GM23338 (cell line): ENCODE measurements around the gene F2RL2. TPM values are rescaled to one million over a fixed set of nuclear protein-coding genes. Genes with fewer than 3 reads are reported as not detected.

Experiments
- ATAC-seq: fragments of 200-7000 bp; cut with Tn5 transposase; 3 replicates; pipeline ENCODE4 v1.9.1; 2020
- DNase-seq: peaks from one replicate; pipeline ENCODE4 v3.0.0-alpha.2; 2015; ENCODE audit warnings: low spot score
- H2AFZ ChIP-seq: fragments of 200-600 bp; sonication (generic); 2 replicates; pipeline ENCODE4 v1.8.0; 2016; ENCODE audit warnings: antibody characterized with exemption, mild to moderate bottlenecking, moderate library complexity
- H3F3A ChIP-seq: fragments of 200-600 bp; sonication (generic); replicated peaks from 2 replicates; pipeline ENCODE4 v1.8.0; 2017; ENCODE audit warnings: antibody characterized with exemption, mixed run types, low read depth
- H3K27ac ChIP-seq: fragments of 200-600 bp; sonication (generic); 2 replicates; pipeline ENCODE4 v1.6.1; 2016; ENCODE audit warnings: low read depth
- H3K27me3 ChIP-seq: fragments of 200-600 bp; sonication (generic); 2 replicates; pipeline ENCODE4 v1.8.0; 2016; ENCODE audit warnings: mild to moderate bottlenecking, mixed run types, moderate library complexity; ENCODE audit not compliant: insufficient read depth
- H3K36me3 ChIP-seq: fragments of 200-600 bp; sonication (generic); 2 replicates; pipeline ENCODE4 v1.8.0; 2016; ENCODE audit warnings: mild to moderate bottlenecking; ENCODE audit not compliant: insufficient read depth
- H3K4me1 ChIP-seq: fragments of 200-600 bp; sonication (generic); 2 replicates; pipeline ENCODE4 v1.8.0; 2016; ENCODE audit warnings: mild to moderate bottlenecking, moderate library complexity; ENCODE audit not compliant: insufficient read depth
- H3K4me2 ChIP-seq: fragments of 200-600 bp; sonication (generic); 2 replicates; pipeline ENCODE4 v1.7.1; 2017; ENCODE audit warnings: mixed run types
- H3K4me3 ChIP-seq: fragments of 200-600 bp; sonication (generic); 2 replicates; pipeline ENCODE4 v1.6.1; 2016; ENCODE audit warnings: mixed run types
- H3K79me2 ChIP-seq: fragments of 200-600 bp; sonication (generic); replicated peaks from 2 replicates; pipeline ENCODE4 v1.8.0; 2017; ENCODE audit warnings: mild to moderate bottlenecking; ENCODE audit not compliant: insufficient read depth
- H3K9me2 ChIP-seq: fragments of 200-600 bp; sonication (generic); 2 replicates; pipeline ENCODE4 v1.8.0; 2017; ENCODE audit not compliant: insufficient read depth
- H4K20me1 ChIP-seq: fragments of 200-600 bp; sonication (generic); replicated peaks from 2 replicates; pipeline ENCODE4 v1.8.0; 2017; ENCODE audit warnings: mild to moderate bottlenecking; ENCODE audit not compliant: insufficient read depth
- H3K27ac Mint-ChIP-seq: 2 replicates; pipeline ENCODE4 v1.8.0; 2020; ENCODE audit warnings: inconsistent platforms, mild to moderate bottlenecking, moderate library complexity, mixed read lengths
- H3K27me3 Mint-ChIP-seq: 3 replicates; pipeline ENCODE4 v1.8.0; 2022; ENCODE audit warnings: low read depth, mild to moderate bottlenecking, moderate library complexity, mixed read lengths, inconsistent platforms; ENCODE audit not compliant: insufficient read depth, poor library complexity
- H3K36me3 Mint-ChIP-seq: 3 replicates; pipeline ENCODE4 v1.8.0; 2021; ENCODE audit warnings: low read depth, mild to moderate bottlenecking, inconsistent platforms, moderate library complexity, mixed read lengths
- H3K4me1 Mint-ChIP-seq: 3 replicates; pipeline ENCODE4 v1.8.0; 2020; ENCODE audit warnings: mild to moderate bottlenecking, inconsistent platforms, mixed read lengths
- H3K4me3 Mint-ChIP-seq: 3 replicates; pipeline ENCODE4 v1.8.0; 2021; ENCODE audit warnings: moderate library complexity, mild to moderate bottlenecking, inconsistent platforms, mixed read lengths
- H3K9me3 Mint-ChIP-seq: 3 replicates; pipeline ENCODE4 v1.8.0; 2020; ENCODE audit warnings: moderate library complexity, mild to moderate bottlenecking, inconsistent platforms, mixed read lengths
- EZH2 ChIP-seq: fragments of 200-600 bp; sonication (generic); IDR thresholded peaks from one replicate; pipeline ENCODE4 v1.8.0; 2017; ENCODE audit warnings: antibody characterized with exemption, mild to moderate bottlenecking, low read depth; ENCODE audit not compliant: unreplicated experiment
- EZH2phosphoT487 ChIP-seq: fragments of 200-600 bp; sonication (generic); IDR thresholded peaks from one replicate; pipeline ENCODE4 v1.8.1; 2018; ENCODE audit warnings: antibody characterized with exemption; ENCODE audit not compliant: unreplicated experiment
- JUNB ChIP-seq: IDR thresholded peaks from one replicate; pipeline ENCODE4 v1.6.1; 2016; ENCODE audit warnings: antibody characterized with exemption; ENCODE audit not compliant: unreplicated experiment
- NANOG ChIP-seq: IDR thresholded peaks from 2 replicates; pipeline ENCODE4 v1.6.1; 2016; ENCODE audit warnings: antibody characterized with exemption, borderline replicate concordance
- POLR2AphosphoS5 ChIP-seq: IDR thresholded peaks from 2 replicates; pipeline ENCODE4 v1.6.1; 2016; ENCODE audit warnings: antibody characterized with exemption, low read depth
- REST ChIP-seq: IDR thresholded peaks from one replicate; pipeline ENCODE4 v1.6.1; 2018; ENCODE audit warnings: antibody characterized with exemption; ENCODE audit not compliant: unreplicated experiment
- STAT1 ChIP-seq: IDR thresholded peaks from one replicate; pipeline ENCODE4 v1.6.1; 2016; ENCODE audit warnings: antibody characterized with exemption; ENCODE audit not compliant: unreplicated experiment
- ZNF114 ChIP-seq: fragments of 250-450 bp; sonication (Bioruptor Pico); IDR thresholded peaks from 2 replicates; pipeline ENCODE4 v1.5.0; 2020; ENCODE audit warnings: mild to moderate bottlenecking, moderate library complexity
- ZNF331 ChIP-seq: fragments of 250-450 bp; sonication (Bioruptor Pico); IDR thresholded peaks from 2 replicates; pipeline ENCODE4 v1.5.0; 2020; ENCODE audit warnings: low read depth, mild to moderate bottlenecking, moderate library complexity
- polyA plus RNA-seq: library from polyadenylated mRNA; unstranded; fragments of >200 nt; fragmentation: Nextera tagmentation; extraction: Ambion mirVana; gene quantifications from 2 replicates; pipeline ENCODE4 v1.2.1, GENCODE V29; 2016
- total RNA-seq: library from RNA; depleted of rRNA; stranded (reverse); fragments of >200 nt; shearing (Covaris generic); gene quantifications from 2 replicates; pipeline ENCODE4 v1.2.3, GENCODE V29; 2014
- TF ChIP-seq, protein P1 (sequence below): fragments of 250-450 bp; sonication (Bioruptor Pico); IDR thresholded peaks from 2 replicates; pipeline ENCODE4 v1.5.0; 2020; ENCODE audit warnings: mild to moderate bottlenecking, moderate library complexity

F2RL2 gene
- total and polyA plus RNA-seq, 2 experiments from 2014 or later, result 0.42 to 0.70 TPM

GRCh38 chr5:76600716-76601115, 22.5 kb downstream of the F2RL2 start:
- peaks cover 15% of the 10 kb centered on the region for H3K36me3 Mint-ChIP-seq
- ATAC-seq, result no peak

GRCh38 chr5:76598531-76598930, 24.7 kb downstream of the F2RL2 start:
- no peaks in the 10 kb centered on the region for H3K79me2 ChIP-seq
- H3K27me3 Mint-ChIP-seq, result no peaks in the 10 kb centered on the region
- no peaks in the 10 kb centered on the region; the same call in 2 of the 3 replicates for H3K4me1 Mint-ChIP-seq
- no peaks in the 10 kb centered on the region; the same call in 1 of the 2 replicates for H4K20me1 ChIP-seq
- H3K4me1 ChIP-seq, result no peaks in the 10 kb centered on the region; the same call in 1 of the 2 replicates
- H3K36me3 Mint-ChIP-seq, result peaks cover 4% of the 10 kb centered on the region; the same call in 1 of the 3 replicates
- ATAC-seq (no peak), DNase-seq (no peak)
- no peaks in the 10 kb centered on the region for H3K9me2 ChIP-seq
- no peak overlapping the region for H3K4me2 ChIP-seq
- H3K4me3 Mint-ChIP-seq, result no peak overlapping the region
- no peaks in the 10 kb centered on the region for H3F3A ChIP-seq
- no peak overlapping the region for H2AFZ ChIP-seq
- H3K36me3 ChIP-seq, result no peaks in the 10 kb centered on the region
- H3K27ac Mint-ChIP-seq, result no peak overlapping the region
- no peak overlapping the region for H3K27ac ChIP-seq
- no peaks in the 10 kb centered on the region for H3K27me3 ChIP-seq
- no peak overlapping the region for H3K4me3 ChIP-seq
- H3K9me3 Mint-ChIP-seq, result no peaks in the 10 kb centered on the region
- no peak for TF ChIP-seq ZNF331 (CRISPR knock-in tag)
- no peak for TF ChIP-seq NANOG
- TF ChIP-seq EZH2phosphoT487, result no peak
- TF ChIP-seq, protein P1, sequence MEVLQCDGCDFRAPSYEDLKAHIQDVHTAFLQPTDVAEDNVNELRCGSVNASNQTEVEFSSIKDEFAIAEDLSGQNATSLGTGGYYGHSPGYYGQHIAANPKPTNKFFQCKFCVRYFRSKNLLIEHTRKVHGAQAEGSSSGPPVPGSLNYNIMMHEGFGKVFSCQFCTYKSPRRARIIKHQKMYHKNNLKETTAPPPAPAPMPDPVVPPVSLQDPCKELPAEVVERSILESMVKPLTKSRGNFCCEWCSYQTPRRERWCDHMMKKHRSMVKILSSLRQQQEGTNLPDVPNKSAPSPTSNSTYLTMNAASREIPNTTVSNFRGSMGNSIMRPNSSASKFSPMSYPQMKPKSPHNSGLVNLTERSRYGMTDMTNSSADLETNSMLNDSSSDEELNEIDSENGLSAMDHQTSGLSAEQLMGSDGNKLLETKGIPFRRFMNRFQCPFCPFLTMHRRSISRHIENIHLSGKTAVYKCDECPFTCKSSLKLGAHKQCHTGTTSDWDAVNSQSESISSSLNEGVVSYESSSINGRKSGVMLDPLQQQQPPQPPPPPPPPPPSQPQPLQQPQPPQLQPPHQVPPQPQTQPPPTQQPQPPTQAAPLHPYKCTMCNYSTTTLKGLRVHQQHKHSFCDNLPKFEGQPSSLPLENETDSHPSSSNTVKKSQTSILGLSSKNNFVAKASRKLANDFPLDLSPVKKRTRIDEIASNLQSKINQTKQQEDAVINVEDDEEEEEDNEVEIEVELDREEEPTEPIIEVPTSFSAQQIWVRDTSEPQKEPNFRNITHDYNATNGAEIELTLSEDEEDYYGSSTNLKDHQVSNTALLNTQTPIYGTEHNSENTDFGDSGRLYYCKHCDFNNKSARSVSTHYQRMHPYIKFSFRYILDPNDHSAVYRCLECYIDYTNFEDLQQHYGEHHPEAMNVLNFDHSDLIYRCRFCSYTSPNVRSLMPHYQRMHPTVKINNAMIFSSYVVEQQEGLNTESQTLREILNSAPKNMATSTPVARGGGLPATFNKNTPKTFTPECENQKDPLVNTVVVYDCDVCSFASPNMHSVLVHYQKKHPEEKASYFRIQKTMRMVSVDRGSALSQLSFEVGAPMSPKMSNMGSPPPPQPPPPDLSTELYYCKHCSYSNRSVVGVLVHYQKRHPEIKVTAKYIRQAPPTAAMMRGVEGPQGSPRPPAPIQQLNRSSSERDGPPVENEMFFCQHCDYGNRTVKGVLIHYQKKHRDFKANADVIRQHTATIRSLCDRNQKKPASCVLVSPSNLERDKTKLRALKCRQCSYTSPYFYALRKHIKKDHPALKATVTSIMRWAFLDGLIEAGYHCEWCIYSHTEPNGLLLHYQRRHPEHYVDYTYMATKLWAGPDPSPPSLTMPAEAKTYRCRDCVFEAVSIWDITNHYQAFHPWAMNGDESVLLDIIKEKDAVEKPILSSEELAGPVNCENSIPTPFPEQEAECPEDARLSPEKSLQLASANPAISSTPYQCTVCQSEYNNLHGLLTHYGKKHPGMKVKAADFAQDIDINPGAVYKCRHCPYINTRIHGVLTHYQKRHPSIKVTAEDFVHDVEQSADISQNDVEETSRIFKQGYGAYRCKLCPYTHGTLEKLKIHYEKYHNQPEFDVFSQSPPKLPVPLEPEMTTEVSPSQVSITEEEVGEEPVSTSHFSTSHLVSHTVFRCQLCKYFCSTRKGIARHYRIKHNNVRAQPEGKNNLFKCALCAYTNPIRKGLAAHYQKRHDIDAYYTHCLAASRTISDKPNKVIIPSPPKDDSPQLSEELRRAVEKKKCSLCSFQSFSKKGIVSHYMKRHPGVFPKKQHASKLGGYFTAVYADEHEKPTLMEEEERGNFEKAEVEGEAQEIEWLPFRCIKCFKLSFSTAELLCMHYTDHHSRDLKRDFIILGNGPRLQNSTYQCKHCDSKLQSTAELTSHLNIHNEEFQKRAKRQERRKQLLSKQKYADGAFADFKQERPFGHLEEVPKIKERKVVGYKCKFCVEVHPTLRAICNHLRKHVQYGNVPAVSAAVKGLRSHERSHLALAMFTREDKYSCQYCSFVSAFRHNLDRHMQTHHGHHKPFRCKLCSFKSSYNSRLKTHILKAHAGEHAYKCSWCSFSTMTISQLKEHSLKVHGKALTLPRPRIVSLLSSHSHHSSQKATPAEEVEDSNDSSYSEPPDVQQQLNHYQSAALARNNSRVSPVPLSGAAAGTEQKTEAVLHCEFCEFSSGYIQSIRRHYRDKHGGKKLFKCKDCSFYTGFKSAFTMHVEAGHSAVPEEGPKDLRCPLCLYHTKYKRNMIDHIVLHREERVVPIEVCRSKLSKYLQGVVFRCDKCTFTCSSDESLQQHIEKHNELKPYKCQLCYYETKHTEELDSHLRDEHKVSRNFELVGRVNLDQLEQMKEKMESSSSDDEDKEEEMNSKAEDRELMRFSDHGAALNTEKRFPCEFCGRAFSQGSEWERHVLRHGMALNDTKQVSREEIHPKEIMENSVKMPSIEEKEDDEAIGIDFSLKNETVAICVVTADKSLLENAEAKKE (CRISPR knock-in tag), result no peak
- TF ChIP-seq STAT1, result no peak
- TF ChIP-seq ZNF114 (CRISPR knock-in tag), result no peak
- TF ChIP-seq POLR2AphosphoS5, result no peak
- no peak for TF ChIP-seq JUNB

More at GRCh38 chr5:76600716-76601115, 22.5 kb downstream of the F2RL2 start:
- H3K9me2 ChIP-seq, result no peaks in the 10 kb centered on the region
- Mint-ChIP-seq H3K4me3 (no peak overlapping the region), H3K27ac (no peak overlapping the region), H3K4me1 (no peaks in the 10 kb centered on the region), H3K27me3 (no peaks in the 10 kb centered on the region), H3K9me3 (no peaks in the 10 kb centered on the region)
- H3K4me2 ChIP-seq, result no peak overlapping the region
- no peak overlapping the region for H3K27ac ChIP-seq
- no peak for TF ChIP-seq EZH2
- no peak for TF ChIP-seq ZNF114 (CRISPR knock-in tag)
- no peak for TF ChIP-seq STAT1
- TF ChIP-seq REST, result no peak
- H3K79me2 ChIP-seq, result no peaks in the 10 kb centered on the region
- no peaks in the 10 kb centered on the region for H3K27me3 ChIP-seq
- H3K4me1 ChIP-seq, result no peaks in the 10 kb centered on the region
- no peak overlapping the region for H2AFZ ChIP-seq
- H3K4me3 ChIP-seq, result no peak overlapping the region
- H3K36me3 ChIP-seq, result no peaks in the 10 kb centered on the region
- no peaks in the 10 kb centered on the region; the same call in 1 of the 2 replicates for H4K20me1 ChIP-seq
- DNase-seq, result no peak
- no peaks in the 10 kb centered on the region for H3F3A ChIP-seq
